Retina (tissue), 1 donor: ENCODE measurements around the gene ZNF490.
"Not testable (repeated sequence)": the region's sequence is repeated elsewhere in the genome, so short reads cannot be mapped to it uniquely, and the experiment has no call there.

Source experiments
- DNase-seq: peaks from one replicate; pipeline ENCODE4 v3.0.0-alpha.2; 2016

Gene ZNF490

GRCh38 chr19:12610540-12611360 is at the start of gene ZNF490, which contains the start of gene ZNF791:
ZNF490 (minus strand) TSS chr19:12610813; CDS start chr19:12610680, 133 bp downstream.
ZNF791 (plus strand) TSS chr19:12610920; CDS start chr19:12611080, 160 bp downstream.
- DNase-seq: peak; percentile 97

GRCh38 chr19:12657966-12658365 is 47.4 kb upstream of the ZNF490 start:
- no peak for DNase-seq

- DNase-seq: no peak
Observed at GRCh38 chr19:12656899-12657571, 46.4 kb upstream of the ZNF490 start.

- DNase-seq: no peak
Observed at GRCh38 chr19:12655546-12655945, 44.9 kb upstream of the ZNF490 start.

- no peak for DNase-seq
Observed at GRCh38 chr19:12652219-12652618, 41.6 kb upstream of the ZNF490 start.

GRCh38 chr19:12649941-12650340 is 39.3 kb upstream of the ZNF490 start:
- DNase-seq: no peak

- DNase-seq: peak; percentile 44
Observed at GRCh38 chr19:12648088-12648487, 37.5 kb upstream of the ZNF490 start.

GRCh38 chr19:12647490-12648071 is 37.0 kb upstream of the ZNF490 start:
- peak; percentile 56 for DNase-seq

- no peak for DNase-seq
Observed at GRCh38 chr19:12647047-12647446, 36.4 kb upstream of the ZNF490 start.

- DNase-seq: no peak
Observed at GRCh38 chr19:12646551-12646950, 35.9 kb upstream of the ZNF490 start.

GRCh38 chr19:12643716-12644115 is 33.1 kb upstream of the ZNF490 start:
- not testable (repeated sequence) for DNase-seq

- no peak for DNase-seq
Observed at GRCh38 chr19:12642506-12642905, 31.9 kb upstream of the ZNF490 start.

GRCh38 chr19:12641456-12641855 is 30.8 kb upstream of the ZNF490 start:
- DNase-seq: no peak

- peak; percentile 89 for DNase-seq
Observed at GRCh38 chr19:12639901-12640613, 29.4 kb upstream of the ZNF490 start.

- DNase-seq: no peak
Observed at GRCh38 chr19:12638611-12639182, 28.1 kb upstream of the ZNF490 start.

GRCh38 chr19:12636631-12637030 is 26.0 kb upstream of the ZNF490 start:
- DNase-seq: no peak

- DNase-seq: no peak
Observed at GRCh38 chr19:12629215-12629614, 18.6 kb upstream of the ZNF490 start.

GRCh38 chr19:12628040-12629022 is 17.7 kb upstream of the ZNF490 start:
- DNase-seq: no peak

- DNase-seq: no peak
Observed at GRCh38 chr19:12626958-12627357, 16.3 kb upstream of the ZNF490 start.

- DNase-seq: no peak
Observed at GRCh38 chr19:12623361-12624031, 12.9 kb upstream of the ZNF490 start.
